HEK293 (cell line): Measurements from ENCODE around the gene C5.
"Not testable (repeated sequence)": the region's sequence is repeated elsewhere in the genome, so short reads cannot be mapped to it uniquely, and the experiment has no call there.

ENCODE experiments used
- CTCF ChIA-PET: fragments of 350-600 bp; formaldehyde crosslinking; extraction: SDS; loops from one replicate; lab custom pipeline; 2021; ENCODE audit warnings: antibody characterized with exemption; lab: Yijun Ruan, JAX
- POLR2A ChIA-PET: fragments of 300-600 bp; formaldehyde crosslinking; extraction: SDS; loops from one replicate; lab custom pipeline; 2020; ENCODE audit warnings: antibody characterized with exemption, inconsistent platforms; lab: Yijun Ruan, JAX
- H3K27ac ChIP-seq: fragments of 200-500 bp; sonication (Bioruptor generic); 2 replicates; pipeline ENCODE4 v1.5.1; 2014; ENCODE audit warnings: low read depth, low read length, control low read depth, inconsistent platforms; ENCODE audit errors: extremely low read depth
- H3K36me3 ChIP-seq, 2 experiments: fragments of 200-500 bp in 1 of 2; sonication (Bioruptor generic) in 1 of 2; 1 replicate in 1 of 2; 2 replicates in 1 of 2; pipeline ENCODE4 v1.5.1; 2014 to 2017; ENCODE audit warnings: inconsistent platforms in 2 of 2, low read length in 2 of 2; ENCODE audit not compliant: control insufficient read depth in 2 of 2, insufficient read depth in 1 of 2
- H3K4me1 ChIP-seq: fragments of 200-500 bp; sonication (Bioruptor generic); 2 replicates; pipeline ENCODE4 v1.5.1; 2014; ENCODE audit warnings: mild to moderate bottlenecking, low read length, inconsistent platforms; ENCODE audit not compliant: control insufficient read depth, insufficient read depth
- H3K4me3 ChIP-seq: 2 replicates; pipeline ENCODE4 v1.5.1; 2011; ENCODE audit warnings: low read depth, mild to moderate bottlenecking, control low read depth, low read length, moderate library complexity
- H3K9me3 ChIP-seq: fragments of 200-500 bp; sonication (Bioruptor generic); 2 replicates; pipeline ENCODE4 v1.5.1; 2014; ENCODE audit warnings: low read depth, low read length, inconsistent platforms; ENCODE audit not compliant: control insufficient read depth, insufficient read depth
- GLI2 ChIP-seq: fragments of 450-650 bp; formaldehyde crosslinking; IDR thresholded peaks from 2 replicates; pipeline ENCODE4; 2017; ENCODE audit warnings: missing biosample characterization, missing genetic modification characterization, low read depth, borderline replicate concordance
- HOXC10 ChIP-seq: sonication (generic); formaldehyde crosslinking; IDR thresholded peaks from 2 replicates; pipeline ENCODE4 v1.8.1; 2023; ENCODE audit warnings: mild to moderate bottlenecking, missing genetic modification reagents
- HOXD13 ChIP-seq: sonication (generic); formaldehyde crosslinking; IDR thresholded peaks from 2 replicates; pipeline ENCODE4 v1.8.0; 2022; ENCODE audit warnings: missing genetic modification reagents, borderline replicate concordance
- KLF10 ChIP-seq: fragments of 450-650 bp; IDR thresholded peaks from 2 replicates; pipeline ENCODE4 v1.5.1; 2018; ENCODE audit warnings: missing biosample characterization, mild to moderate bottlenecking, missing genetic modification characterization
- OSR2 ChIP-seq: fragments of 450-650 bp; formaldehyde crosslinking; IDR thresholded peaks from 2 replicates; pipeline ENCODE4 v1.5.1; 2016; ENCODE audit warnings: missing biosample characterization, missing genetic modification characterization
- PATZ1 ChIP-seq: fragments of 450-650 bp; formaldehyde crosslinking; IDR thresholded peaks from 2 replicates; pipeline ENCODE4 v1.5.1; 2016; ENCODE audit warnings: missing biosample characterization, missing genetic modification characterization
- PRDM4 ChIP-seq: fragments of 450-650 bp; formaldehyde crosslinking; IDR thresholded peaks from 2 replicates; pipeline ENCODE4 v1.5.1; 2017; ENCODE audit warnings: missing biosample characterization, missing genetic modification characterization
- ZNF138 ChIP-seq: fragments of 450-650 bp; formaldehyde crosslinking; IDR thresholded peaks from 2 replicates; pipeline ENCODE4 v1.5.1; 2016; ENCODE audit warnings: missing biosample characterization, missing genetic modification characterization, borderline replicate concordance
- ZNF157 ChIP-seq: fragments of 450-650 bp; formaldehyde crosslinking; IDR thresholded peaks from 2 replicates; pipeline ENCODE4 v1.5.1; 2016; ENCODE audit warnings: missing biosample characterization, missing genetic modification characterization
- ZNF530 ChIP-seq: fragments of 450-650 bp; formaldehyde crosslinking; IDR thresholded peaks from 2 replicates; pipeline ENCODE4 v1.5.1; 2016; ENCODE audit warnings: low read depth, missing biosample characterization, missing genetic modification characterization
- ZNF664 ChIP-seq: fragments of 450-650 bp; formaldehyde crosslinking; IDR thresholded peaks from 2 replicates; pipeline ENCODE4 v1.5.1; 2016; ENCODE audit warnings: missing biosample characterization, missing genetic modification characterization
- ZNF670 ChIP-seq: fragments of 450-650 bp; formaldehyde crosslinking; IDR thresholded peaks from 2 replicates; pipeline ENCODE4 v1.5.1; 2016; ENCODE audit warnings: missing biosample characterization, missing genetic modification characterization, low read depth
- ZNF707 ChIP-seq: fragments of 450-650 bp; formaldehyde crosslinking; IDR thresholded peaks from 2 replicates; pipeline ENCODE4 v1.5.1; 2016; ENCODE audit warnings: missing biosample characterization, missing genetic modification characterization
- ZNF747 ChIP-seq: fragments of 450-650 bp; formaldehyde crosslinking; IDR thresholded peaks from 2 replicates; pipeline ENCODE4 v1.5.1; 2016; ENCODE audit warnings: missing biosample characterization, missing genetic modification characterization
- ZNF777 ChIP-seq: fragments of 450-650 bp; formaldehyde crosslinking; IDR thresholded peaks from 2 replicates; pipeline ENCODE4 v1.5.1; 2017; ENCODE audit warnings: missing biosample characterization, missing genetic modification characterization, borderline replicate concordance
- ZNF837 ChIP-seq: fragments of 450-650 bp; formaldehyde crosslinking; IDR thresholded peaks from 2 replicates; pipeline ENCODE4 v1.5.1; 2016; ENCODE audit warnings: missing biosample characterization, missing genetic modification characterization
- TF ChIP-seq, protein P1 (sequence below): fragments of 450-650 bp; formaldehyde crosslinking; IDR thresholded peaks from 2 replicates; pipeline ENCODE4 v1.5.1; 2016; ENCODE audit warnings: missing biosample characterization, missing genetic modification characterization, borderline replicate concordance
- TF ChIP-seq, protein P2 (sequence below): fragments of 450-650 bp; formaldehyde crosslinking; IDR thresholded peaks from 2 replicates; pipeline ENCODE4 v1.5.1; 2016; ENCODE audit warnings: missing biosample characterization, missing genetic modification characterization
- TF ChIP-seq, protein P3 (sequence below): fragments of 450-650 bp; formaldehyde crosslinking; IDR thresholded peaks from 2 replicates; pipeline ENCODE4 v1.5.1; 2017; ENCODE audit warnings: missing biosample characterization, missing genetic modification characterization

The C5 gene

GRCh38 chr9:121090743-121091142, 40.7 kb upstream of the C5 start:
- POLR2A ChIA-PET, H3K4me3 ChIP-seq, H3K9me3 ChIP-seq, H3K36me3 ChIP-seq, H3K27ac ChIP-seq, H3K4me1 ChIP-seq: not testable (repeated sequence)
- CTCF ChIA-PET: interaction anchor here (0.6 to 0.8 kb wide), 3 partner anchors 30 to 123 kb away, joined by 3 read pairs; no protein-coding TSS in a partner anchor

DNA sequence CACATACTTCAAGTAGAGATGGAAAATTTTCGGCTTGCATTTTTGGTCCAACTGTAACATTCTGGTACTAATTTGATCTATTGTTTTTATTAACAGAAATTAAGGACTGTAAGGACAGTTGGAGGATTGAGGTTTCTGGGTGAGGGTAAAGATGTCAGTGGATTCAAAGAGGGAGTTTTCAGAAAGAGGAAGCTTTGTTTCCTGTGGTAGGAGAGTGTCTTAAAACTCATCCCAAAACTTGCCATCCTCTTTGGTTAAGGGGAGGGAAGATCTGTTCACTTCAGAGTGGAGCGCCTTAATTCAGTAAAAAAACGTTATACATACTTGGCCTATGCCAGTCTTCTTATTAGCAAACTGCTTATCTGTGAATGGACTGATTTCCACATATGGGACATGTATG, 38.5 kb upstream of the C5 start:
- TF ChIP-seq, protein P1, sequence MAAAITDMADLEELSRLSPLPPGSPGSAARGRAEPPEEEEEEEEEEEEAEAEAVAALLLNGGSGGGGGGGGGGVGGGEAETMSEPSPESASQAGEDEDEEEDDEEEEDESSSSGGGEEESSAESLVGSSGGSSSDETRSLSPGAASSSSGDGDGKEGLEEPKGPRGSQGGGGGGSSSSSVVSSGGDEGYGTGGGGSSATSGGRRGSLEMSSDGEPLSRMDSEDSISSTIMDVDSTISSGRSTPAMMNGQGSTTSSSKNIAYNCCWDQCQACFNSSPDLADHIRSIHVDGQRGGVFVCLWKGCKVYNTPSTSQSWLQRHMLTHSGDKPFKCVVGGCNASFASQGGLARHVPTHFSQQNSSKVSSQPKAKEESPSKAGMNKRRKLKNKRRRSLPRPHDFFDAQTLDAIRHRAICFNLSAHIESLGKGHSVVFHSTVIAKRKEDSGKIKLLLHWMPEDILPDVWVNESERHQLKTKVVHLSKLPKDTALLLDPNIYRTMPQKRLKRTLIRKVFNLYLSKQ: no peak
- TF ChIP-seq ZNF777 (no peak), KLF10 (tag by site-specific recombination) (no peak), ZNF670 (tag by site-specific recombination) (no peak), HOXC10 (no peak), HOXD13 (CRISPR knock-in tag) (no peak), ZNF157 (tag by site-specific recombination) (no peak), ZNF707 (tag by site-specific recombination) (no peak), ZNF837 (tag by site-specific recombination) (no peak)
- TF ChIP-seq, protein P2, sequence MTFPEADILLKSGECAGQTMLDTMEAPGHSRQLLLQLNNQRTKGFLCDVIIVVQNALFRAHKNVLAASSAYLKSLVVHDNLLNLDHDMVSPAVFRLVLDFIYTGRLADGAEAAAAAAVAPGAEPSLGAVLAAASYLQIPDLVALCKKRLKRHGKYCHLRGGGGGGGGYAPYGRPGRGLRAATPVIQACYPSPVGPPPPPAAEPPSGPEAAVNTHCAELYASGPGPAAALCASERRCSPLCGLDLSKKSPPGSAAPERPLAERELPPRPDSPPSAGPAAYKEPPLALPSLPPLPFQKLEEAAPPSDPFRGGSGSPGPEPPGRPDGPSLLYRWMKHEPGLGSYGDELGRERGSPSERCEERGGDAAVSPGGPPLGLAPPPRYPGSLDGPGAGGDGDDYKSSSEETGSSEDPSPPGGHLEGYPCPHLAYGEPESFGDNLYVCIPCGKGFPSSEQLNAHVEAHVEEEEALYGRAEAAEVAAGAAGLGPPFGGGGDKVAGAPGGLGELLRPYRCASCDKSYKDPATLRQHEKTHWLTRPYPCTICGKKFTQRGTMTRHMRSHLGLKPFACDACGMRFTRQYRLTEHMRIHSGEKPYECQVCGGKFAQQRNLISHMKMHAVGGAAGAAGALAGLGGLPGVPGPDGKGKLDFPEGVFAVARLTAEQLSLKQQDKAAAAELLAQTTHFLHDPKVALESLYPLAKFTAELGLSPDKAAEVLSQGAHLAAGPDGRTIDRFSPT (tag by site-specific recombination): no peak
- TF ChIP-seq, protein P3, sequence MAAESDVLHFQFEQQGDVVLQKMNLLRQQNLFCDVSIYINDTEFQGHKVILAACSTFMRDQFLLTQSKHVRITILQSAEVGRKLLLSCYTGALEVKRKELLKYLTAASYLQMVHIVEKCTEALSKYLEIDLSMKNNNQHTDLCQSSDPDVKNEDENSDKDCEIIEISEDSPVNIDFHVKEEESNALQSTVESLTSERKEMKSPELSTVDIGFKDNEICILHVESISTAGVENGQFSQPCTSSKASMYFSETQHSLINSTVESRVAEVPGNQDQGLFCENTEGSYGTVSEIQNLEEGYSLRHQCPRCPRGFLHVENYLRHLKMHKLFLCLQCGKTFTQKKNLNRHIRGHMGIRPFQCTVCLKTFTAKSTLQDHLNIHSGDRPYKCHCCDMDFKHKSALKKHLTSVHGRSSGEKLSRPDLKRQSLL: no peak
- ChIA-PET CTCF (no interaction called here), POLR2A (no interaction called here)
- no peaks in the 10 kb centered on the region for H3K9me3 ChIP-seq
- no peak overlapping the region for H3K27ac ChIP-seq
- H3K4me3 ChIP-seq: no peak overlapping the region
- H3K4me1 ChIP-seq: no peaks in the 10 kb centered on the region
- H3K36me3 ChIP-seq: peaks cover 0 to 10% of the 10 kb centered on the region in 2 experiments; a peak in 1 of 3 replicates

DNA sequence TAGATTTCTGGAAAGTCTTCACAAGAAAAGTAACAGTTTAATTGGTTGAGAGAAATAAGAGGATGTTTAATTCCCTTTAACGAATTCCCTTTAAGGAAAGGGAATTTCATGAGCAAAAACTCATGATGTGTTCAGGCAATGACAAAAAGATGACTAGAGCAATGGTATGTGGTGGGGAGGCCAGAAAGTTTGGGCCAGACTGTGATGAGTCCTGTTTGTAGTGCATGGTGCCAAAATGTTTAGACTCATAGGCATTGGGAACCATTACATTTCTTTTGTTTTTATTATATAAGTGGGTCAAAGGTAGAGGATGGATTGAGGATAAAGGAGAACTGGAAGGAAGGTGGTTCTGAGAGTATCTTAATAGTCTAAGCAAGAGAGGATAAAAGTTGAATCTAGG, 35.6 kb upstream of the C5 start:
- no peak overlapping the region for H3K27ac ChIP-seq
- H3K4me1 ChIP-seq: no peaks in the 10 kb centered on the region
- CTCF ChIA-PET: no interaction called here
- TF ChIP-seq ZNF664 (tag by site-specific recombination): no peak
- no peak for TF ChIP-seq OSR2 (tag by site-specific recombination)
- TF ChIP-seq PRDM4: no peak
- TF ChIP-seq PATZ1 (tag by site-specific recombination): no peak
- TF ChIP-seq ZNF138 (tag by site-specific recombination): no peak
- TF ChIP-seq ZNF530 (tag by site-specific recombination): no peak
- no peak for TF ChIP-seq GLI2 (tag by site-specific recombination)
- TF ChIP-seq ZNF747 (tag by site-specific recombination): no peak
- peaks cover 0 to 12% of the 10 kb centered on the region in 2 experiments; a peak in 1 of 3 replicates for H3K36me3 ChIP-seq
- no peak overlapping the region for H3K4me3 ChIP-seq
- H3K9me3 ChIP-seq: no peaks in the 10 kb centered on the region
- POLR2A ChIA-PET: no interaction called here
